Thyroid gland (tissue), 4 donors: ENCODE data around the gene FARP2. TPM values are rescaled to one million over a fixed set of nuclear protein-coding genes. Genes with fewer than 3 reads are reported as not detected.

ENCODE experiments used
- DNase-seq, 2 donors: peaks; one replicate each; pipeline ENCODE4 v3.0.0-alpha.2; 2019
- H3K27ac ChIP-seq, 3 donors: fragments of 200-600 bp; sonication (generic); 1 replicate in 2 of 3; 2 replicates in 1 of 3; pipeline ENCODE4 v1.5.1; 2016 to 2019; ENCODE audit warnings: mild to moderate bottlenecking in 1 of 3, moderate library complexity in 1 of 3
- H3K27me3 ChIP-seq: fragments of 200-600 bp; sonication (generic); one replicate; pipeline ENCODE4 v1.5.1; 2019
- H3K36me3 ChIP-seq, 2 donors: fragments of 200-600 bp; sonication (generic); one replicate each; pipeline ENCODE4 v1.5.1; 2016 to 2019
- H3K4me1 ChIP-seq, 2 donors: fragments of 200-600 bp; sonication (generic); one replicate each; pipeline ENCODE4 v1.5.1; 2017 to 2019
- H3K4me3 ChIP-seq, 3 donors: fragments of 200-600 bp; sonication (generic); replicated peaks in 1 of 3; 1 replicate in 2 of 3; 2 replicates in 1 of 3; pipeline ENCODE4 v1.5.1; 2016; ENCODE audit warnings: mild to moderate bottlenecking in 1 of 3
- H3K9me3 ChIP-seq: fragments of 200-600 bp; sonication (generic); one replicate; pipeline ENCODE4 v1.5.1; 2017
- CTCF ChIP-seq, 6 experiments: fragments of 200-600 bp in 3 of 6; fragments of 450-650 bp in 3 of 6; sonication (generic) in 3 of 6; IDR thresholded peaks; one replicate each; pipeline ENCODE4 v1.5.1; 2016 to 2019; ENCODE audit warnings: antibody characterized with exemption in 6 of 6, mild to moderate bottlenecking in 2 of 6, inconsistent platforms in 1 of 6, moderate library complexity in 1 of 6
- POLR2A ChIP-seq, 2 donors: fragments of 450-650 bp; IDR thresholded peaks; one replicate each; pipeline ENCODE4 v1.6.1; 2017; ENCODE audit warnings: antibody characterized with exemption in 2 of 2, mild to moderate bottlenecking in 2 of 2, moderate library complexity in 1 of 2
- WGBS, 2 donors: methylation state at CpG; one replicate each; pipeline ENCODE4 v1.1.5; 2017; 5-methylcytosine and 5-hydroxymethylcytosine counted together
- intact Hi-C: fragments of 100-400 bp; cut with DNase I; formaldehyde crosslinking; loops from one replicate; pipeline ENCODE4 v1.15.1; 2023
- total RNA-seq, 4 donors: library from RNA; depleted of rRNA; stranded (reverse); fragments of >200 nt; gene quantifications; one replicate each; pipeline ENCODE4 v1.2.3, GENCODE V29; 2016

Gene FARP2
- total RNA-seq, 4 donors from 2014 or later = 16.9 to 24.1 (median 20.3) TPM

- no peaks in the 10 kb centered on the region for H3K9me3 ChIP-seq
- intact Hi-C loops = no loop called here
- H3K36me3 ChIP-seq = no peaks in the 10 kb centered on the region
- H3K4me1 ChIP-seq = no peaks in the 10 kb centered on the region
- no peak for DNase-seq
- H3K27me3 ChIP-seq = no peaks in the 10 kb centered on the region
- no peak overlapping the region for H3K4me3 ChIP-seq
- no peak overlapping the region for H3K27ac ChIP-seq
- TF ChIP-seq POLR2A (IDR thresholded peaks at IDR 0.05) (no peak), CTCF (IDR thresholded peaks at IDR 0.05) (no peak)
- 94% methylated on average over 4 to 13 of the region's 13 CpGs for WGBS, 2 donors
Measured at GRCh38 chr2:241459520-241459919, 103.4 kb downstream of the FARP2 start.

DNA sequence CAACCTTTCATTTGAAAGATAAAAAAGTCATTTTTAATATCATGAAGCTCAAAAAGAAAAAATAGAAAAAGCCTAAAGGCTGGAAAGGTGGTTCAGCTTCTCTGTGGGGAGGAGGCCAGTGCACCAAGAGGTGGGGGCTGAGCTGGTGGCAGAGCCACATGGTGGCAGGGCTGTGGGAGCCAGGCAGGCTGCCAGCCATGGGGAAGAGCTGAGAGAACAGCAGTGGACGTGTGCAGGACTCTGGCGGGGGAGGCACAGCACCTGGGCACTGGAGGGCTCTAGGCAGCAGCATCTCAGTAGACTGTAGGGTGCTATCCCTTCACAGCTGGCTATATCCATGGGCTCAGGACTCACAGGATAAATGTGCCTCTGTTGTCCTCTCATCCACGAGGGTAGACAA lies 104.5 kb downstream of the FARP2 start:
- Histone ChIP-seq H3K9me3 (no peaks in the 10 kb centered on the region), H3K4me3 (no peak overlapping the region), H3K27me3 (no peaks in the 10 kb centered on the region), H3K36me3 (no peaks in the 10 kb centered on the region), H3K4me1 (no peaks in the 10 kb centered on the region), H3K27ac (no peak overlapping the region)
- WGBS, 2 donors = 78 to 82% methylated on average over 3 of the region's 3 CpGs
- intact Hi-C loops = no loop called here
- TF ChIP-seq POLR2A (IDR thresholded peaks at IDR 0.05) (no peak), CTCF (IDR thresholded peaks at IDR 0.05) (no peak)
- DNase-seq = no peak

- no peaks in the 10 kb centered on the region for H3K36me3 ChIP-seq
- H3K4me1 ChIP-seq = no peaks in the 10 kb centered on the region
- no peak overlapping the region for H3K4me3 ChIP-seq
- TF ChIP-seq POLR2A (IDR thresholded peaks at IDR 0.05) (no peak), CTCF (IDR thresholded peaks at IDR 0.05) (no peak)
- intact Hi-C loops = no loop called here
- no peaks in the 10 kb centered on the region for H3K9me3 ChIP-seq
- no peak overlapping the region for H3K27ac ChIP-seq
- WGBS, 2 donors = 94 to 97% methylated on average over 16 to 18 of the region's 19 CpGs
- H3K27me3 ChIP-seq = no peaks in the 10 kb centered on the region
- DNase-seq = no peak
Measured at GRCh38 chr2:241461693-241462677, 105.9 kb downstream of the FARP2 start.

DNA sequence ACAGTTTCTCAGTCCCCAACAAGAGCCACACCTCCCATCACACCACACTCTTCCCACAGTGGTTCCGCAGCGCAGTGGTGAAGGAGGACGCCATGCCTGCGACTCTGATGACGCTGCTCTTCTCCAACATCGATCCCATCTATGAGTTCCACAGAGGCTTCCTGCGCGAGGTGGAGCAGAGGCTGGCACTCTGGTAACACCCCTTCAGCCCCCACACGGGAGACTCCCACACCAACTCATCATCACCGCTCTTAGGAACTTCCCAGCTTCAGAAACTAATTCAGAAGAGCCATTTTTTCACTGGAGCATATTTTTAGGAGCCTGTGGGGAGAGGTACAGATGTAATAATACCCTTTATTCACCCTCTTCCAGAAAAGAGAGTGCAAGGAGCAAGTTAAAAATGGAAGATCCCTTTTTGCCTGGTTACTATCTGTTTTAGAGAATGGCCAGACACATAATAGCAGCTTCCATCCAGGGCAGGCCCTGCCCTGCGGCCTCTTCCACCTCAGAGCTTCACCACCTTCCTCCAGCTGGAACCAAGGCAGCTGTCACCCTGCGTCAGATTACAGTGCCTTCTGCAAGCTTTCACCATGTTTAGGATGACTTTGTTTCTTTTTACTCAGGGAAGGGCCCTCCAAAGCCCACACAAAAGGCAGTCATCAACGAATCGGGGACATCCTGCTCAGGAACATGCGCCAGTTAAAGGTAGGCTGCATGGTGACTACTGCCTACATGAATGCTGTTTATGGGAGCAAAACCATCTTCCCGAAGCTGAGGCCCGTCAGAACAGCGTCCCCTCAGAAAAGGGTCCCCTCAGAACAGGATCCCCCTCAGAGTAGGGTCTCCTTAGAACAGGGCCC lies 107.4 kb downstream of the FARP2 start:
- Histone ChIP-seq H3K36me3 (no peaks in the 10 kb centered on the region), H3K4me3 (no peak overlapping the region), H3K27ac (no peak overlapping the region), H3K9me3 (no peaks in the 10 kb centered on the region), H3K27me3 (no peaks in the 10 kb centered on the region), H3K4me1 (no peaks in the 10 kb centered on the region)
- intact Hi-C loops = no loop called here
- TF ChIP-seq POLR2A (IDR thresholded peaks at IDR 0.05) = no peak
- TF ChIP-seq CTCF (IDR thresholded peaks at IDR 0.05) = no peak
- WGBS, 2 donors = 87 to 90% methylated on average over 17 to 18 of the region's 18 CpGs
- no peak for DNase-seq
